NCI-H1048 (cell line): ENCODE measurements around the gene RPL31.

ENCODE experiments used
- DNase-seq: peaks from one replicate; lab custom pipeline; 2025; lab: John Stamatoyannopoulos, UW

RPL31 gene

DNA sequence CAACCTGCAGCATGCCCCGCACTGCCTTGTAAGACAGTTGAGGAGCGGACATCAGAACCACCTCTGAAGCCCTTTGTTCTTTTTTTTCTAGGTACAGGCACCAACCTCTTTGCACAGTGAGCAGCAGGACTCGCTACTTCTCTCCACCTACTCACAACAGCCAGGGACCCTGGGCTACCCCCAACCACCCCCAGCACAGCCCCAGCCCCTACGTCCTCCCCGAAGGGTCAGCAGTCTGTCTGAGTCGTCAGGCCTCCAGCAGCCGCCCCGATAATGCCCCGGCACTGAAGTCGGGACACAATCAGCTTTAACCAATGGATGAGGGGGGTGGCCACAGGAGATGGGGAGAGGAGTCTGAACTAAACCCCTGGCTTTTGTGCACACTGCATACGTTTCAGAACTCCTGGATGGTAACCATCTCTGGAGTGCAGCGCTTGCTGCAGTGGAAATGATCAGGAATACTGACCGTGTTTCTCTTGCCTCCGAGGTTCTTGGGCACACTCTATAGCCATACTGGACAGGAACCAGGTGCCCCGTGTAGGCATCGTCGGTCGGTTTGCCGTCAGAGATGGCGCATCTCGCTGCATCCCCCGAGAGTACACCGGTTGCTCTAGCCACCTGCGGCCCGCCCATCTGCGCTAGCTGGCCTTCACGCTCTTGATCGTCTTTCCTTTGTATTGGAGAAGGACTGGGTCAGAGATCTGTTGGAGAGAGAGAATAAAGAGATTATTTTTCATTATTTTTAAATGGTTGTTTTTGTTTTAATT lies 6.6 kb upstream of the RPL31 start:
- DNase-seq: no peak

- DNase-seq: no peak
Measured at GRCh38 chr2:100997509-100998234, 4.4 kb upstream of the RPL31 start.

DNA sequence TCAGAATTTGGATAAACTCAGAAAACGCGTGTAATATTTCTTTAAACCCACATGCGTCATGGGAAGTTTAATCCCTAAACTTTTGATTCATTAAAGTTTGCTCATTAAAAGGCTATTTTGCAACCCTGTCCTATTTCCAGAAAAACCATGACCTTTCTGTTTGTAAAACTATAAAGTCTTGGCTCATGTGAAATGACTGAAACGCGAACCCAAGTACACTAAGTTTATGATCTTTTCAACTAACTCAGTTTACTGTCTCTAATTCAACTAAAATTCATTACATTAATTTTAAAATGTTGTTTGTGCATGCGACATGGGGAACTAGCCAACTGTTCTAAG lies 3.9 kb upstream of the RPL31 start:
- no peak for DNase-seq

- DNase-seq: no peak
Measured at GRCh38 chr2:100999995-101000394, 2.1 kb upstream of the RPL31 start.

- DNase-seq: no peak
Measured at GRCh38 chr2:101002562-101003277, 631 bp downstream of the RPL31 start.

DNA sequence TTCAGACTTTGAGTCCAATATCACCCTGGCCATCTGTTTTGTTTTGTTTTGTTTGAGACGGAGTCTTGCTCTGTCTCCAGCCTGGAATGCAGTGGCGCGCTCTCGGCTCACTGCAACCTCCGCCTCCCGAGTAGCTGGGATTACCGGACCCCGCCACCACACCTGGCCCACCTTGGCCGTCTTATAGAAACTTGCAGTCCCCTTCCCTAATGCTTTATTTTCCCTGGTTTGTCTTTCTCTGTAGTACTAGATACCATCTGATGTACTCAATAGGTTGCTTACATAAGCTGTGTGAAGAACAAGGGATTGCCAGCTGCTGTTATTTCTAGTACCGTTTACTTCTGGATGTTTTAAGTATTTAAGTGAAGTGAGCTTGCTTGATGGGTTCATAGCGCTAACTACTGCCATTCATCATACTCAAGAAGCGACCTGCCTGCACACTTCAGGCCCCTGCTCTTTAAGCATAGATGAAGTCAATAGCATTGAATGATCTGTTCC lies 1.2 kb downstream of the RPL31 start:
- DNase-seq: no peak

DNA sequence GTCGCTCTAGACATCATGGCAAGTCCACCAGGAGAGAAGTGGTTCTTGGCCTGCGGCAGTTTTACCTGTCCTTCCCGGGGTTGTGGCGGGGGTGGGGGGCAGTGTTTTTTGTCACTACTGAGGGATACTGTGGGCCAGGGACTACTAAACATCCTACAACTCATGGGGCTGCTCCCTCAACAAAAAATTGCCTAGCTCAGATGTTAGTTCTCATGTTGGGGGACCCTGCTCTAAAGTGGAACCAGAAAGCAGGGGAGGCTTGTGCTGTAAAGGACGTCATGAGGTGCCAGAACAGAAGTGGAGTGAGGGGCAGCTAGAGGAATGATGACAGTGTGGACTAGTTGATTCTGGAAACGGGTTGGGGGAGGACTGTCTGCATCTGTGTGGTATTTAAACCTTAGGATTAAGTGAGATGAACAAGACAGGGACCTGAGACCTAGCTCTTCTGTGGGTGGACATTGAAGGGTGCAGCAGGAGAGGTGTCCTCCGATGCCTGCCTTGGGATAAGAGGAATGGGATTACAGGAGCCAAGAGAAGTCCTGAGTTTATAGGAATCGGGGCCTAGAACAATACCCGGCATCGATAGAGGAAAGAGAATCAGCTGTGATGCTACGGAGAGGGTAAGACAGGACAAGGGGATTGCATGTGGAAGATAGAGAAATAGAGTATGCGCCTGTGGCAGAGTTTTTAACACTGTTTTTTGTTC lies 2.7 kb downstream of the RPL31 start:
- DNase-seq: no peak

DNA sequence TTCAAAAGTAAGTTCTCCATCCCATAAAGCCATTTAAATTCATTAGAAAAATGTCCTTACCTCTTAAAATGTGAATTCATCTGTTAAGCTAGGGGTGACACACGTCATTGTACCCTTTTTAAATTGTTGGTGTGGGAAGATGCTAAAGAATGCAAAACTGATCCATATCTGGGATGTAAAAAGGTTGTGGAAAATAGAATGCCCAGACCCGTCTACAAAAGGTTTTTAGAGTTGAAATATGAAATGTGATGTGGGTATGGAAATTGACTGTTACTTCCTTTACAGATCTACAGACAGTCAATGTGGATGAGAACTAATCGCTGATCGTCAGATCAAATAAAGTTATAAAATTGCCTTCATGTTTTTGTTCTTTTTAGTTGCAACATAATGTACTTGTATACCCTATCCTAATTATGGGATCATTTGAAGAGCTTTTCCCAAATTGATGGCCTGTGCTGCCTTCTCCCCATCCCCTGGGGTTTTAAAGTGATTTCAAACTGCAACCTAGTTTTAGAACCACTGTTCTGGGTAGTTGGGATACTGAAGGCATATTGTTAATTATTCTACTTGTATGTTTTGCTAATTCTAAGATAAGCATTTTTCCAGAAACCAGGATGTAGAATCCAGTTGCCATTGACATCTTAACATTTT lies 4.1 kb downstream of the RPL31 start:
- no peak for DNase-seq

DNA sequence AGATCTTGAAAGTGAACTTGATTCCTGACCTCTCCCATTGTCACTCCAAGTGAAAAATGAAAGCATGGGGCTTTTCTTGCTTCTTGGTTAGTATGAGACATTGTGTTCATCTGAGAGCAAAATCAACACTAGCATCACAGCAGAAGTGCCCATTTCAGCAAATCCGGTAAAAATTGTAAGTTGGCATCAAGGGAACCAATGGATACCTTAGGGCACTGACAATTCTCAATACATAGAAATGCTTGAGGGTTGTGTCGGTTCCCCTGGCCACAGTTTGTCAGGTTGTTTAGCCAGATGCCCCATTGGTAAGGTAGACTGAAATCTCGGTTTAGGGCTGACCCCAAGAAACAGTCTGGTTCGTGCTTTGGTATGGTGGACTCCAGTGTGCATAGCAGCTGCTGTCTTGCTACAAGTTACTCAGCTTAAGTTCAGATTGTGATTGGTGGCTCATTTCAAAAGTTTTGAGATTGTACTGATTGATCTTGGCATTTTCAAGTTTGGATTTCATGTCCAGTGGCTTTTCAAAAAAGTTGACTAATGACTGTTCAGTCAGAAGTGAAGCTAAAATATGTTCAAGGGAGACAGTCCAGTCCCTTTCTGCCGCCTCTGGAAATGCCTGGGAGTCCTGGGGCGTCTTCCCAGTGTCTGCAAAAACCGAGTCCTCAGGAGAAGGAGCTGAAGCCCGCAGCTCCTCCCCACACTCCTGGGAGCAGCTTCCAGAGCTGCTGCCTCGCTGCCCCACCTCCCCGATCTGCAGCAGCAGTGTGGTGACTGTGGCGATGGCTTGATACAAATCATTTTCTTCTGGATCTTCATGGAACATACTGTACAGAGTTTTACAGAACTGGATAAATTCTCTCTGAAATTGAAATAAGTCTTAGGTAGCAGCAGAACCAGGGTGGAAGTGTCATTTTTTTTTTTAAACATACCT lies 5.6 kb downstream of the RPL31 start:
- no peak for DNase-seq

GRCh38 chr2:101011152-101011551 lies 9.1 kb downstream of the RPL31 start:
- DNase-seq: no peak

- DNase-seq: no peak
Measured at GRCh38 chr2:101012054-101012705, 10.1 kb downstream of the RPL31 start.

DNA sequence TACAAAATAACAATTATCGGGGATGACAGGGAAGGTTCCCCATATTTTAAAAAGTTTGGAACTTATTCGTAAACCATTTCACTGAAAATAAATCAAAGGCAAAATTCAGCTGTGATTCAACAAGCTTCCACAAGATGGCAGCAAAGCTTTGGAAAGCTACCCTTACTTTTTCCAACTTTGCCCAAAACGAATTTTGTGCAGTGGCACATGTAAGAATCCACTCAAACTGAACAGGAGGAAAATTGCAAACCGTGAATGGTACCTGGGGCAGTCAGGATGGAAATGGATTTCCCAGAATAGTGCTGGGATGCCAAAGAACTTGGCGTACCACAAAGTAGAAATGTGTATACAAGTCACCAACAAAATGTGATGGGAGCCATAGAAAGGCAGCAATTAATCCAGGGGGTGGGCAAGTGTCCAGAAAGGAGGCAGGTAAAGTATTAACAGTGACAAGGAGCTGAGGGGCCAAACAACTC lies 10.7 kb downstream of the RPL31 start:
- no peak for DNase-seq

GRCh38 chr2:101014264-101014857 lies 12.3 kb downstream of the RPL31 start:
- DNase-seq: no peak

DNA sequence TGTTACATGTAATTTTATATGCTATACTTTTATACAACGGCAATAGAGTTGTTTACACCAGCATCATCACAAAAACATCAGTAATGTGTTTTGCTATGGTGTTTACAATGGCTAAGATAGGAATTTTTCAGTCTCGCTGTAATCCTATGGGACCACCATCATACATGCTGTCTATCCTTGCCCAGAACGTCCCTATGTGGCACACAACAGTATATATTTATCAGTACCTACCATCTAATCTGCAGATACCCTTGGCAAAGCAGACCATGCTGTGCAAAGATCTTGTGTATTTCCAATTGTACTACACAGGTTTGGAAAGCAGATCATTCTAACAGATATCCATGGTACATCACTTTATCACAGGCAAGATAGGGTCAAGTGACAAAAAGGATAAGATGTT lies 15.3 kb downstream of the RPL31 start:
- DNase-seq: no peak

DNA sequence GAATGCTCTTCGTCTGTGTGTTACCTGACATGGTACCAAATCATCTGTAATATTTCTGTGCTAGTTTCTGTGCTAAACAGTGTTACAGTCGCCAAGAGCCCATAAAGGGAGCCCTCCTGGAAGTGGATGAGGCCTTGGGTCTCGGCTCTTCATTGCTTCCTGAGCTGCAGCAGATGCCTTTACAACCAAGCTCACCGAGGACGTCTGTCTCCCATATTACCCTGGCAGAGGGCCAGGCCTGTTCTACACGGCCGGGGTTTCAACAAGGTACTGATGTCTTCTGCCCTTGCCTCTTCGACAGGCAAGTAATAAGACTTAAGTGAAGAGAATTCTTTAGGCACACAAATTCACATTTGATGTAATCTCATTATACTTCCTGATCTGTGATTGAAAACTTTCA lies 16.8 kb downstream of the RPL31 start:
- DNase-seq: no peak

DNA sequence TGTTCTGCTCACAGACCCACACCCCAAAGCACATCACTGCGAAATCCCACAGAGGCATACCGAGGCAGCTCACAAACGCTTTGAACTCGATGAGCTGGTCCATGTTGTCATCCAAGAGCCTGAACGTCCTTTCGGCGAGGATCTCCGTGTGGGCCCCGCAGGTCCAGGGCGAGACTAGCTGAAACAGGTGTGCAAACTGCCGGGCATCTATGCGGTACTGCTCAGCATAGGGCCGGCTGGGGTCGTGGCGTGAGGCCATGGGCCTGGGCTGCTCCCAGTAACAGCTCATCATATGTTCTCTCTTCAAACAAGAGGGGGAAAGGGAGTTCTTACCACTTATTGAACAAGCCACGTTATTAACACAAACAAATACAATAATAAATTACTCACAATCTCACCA lies 20.1 kb downstream of the RPL31 start:
- DNase-seq: no peak

DNA sequence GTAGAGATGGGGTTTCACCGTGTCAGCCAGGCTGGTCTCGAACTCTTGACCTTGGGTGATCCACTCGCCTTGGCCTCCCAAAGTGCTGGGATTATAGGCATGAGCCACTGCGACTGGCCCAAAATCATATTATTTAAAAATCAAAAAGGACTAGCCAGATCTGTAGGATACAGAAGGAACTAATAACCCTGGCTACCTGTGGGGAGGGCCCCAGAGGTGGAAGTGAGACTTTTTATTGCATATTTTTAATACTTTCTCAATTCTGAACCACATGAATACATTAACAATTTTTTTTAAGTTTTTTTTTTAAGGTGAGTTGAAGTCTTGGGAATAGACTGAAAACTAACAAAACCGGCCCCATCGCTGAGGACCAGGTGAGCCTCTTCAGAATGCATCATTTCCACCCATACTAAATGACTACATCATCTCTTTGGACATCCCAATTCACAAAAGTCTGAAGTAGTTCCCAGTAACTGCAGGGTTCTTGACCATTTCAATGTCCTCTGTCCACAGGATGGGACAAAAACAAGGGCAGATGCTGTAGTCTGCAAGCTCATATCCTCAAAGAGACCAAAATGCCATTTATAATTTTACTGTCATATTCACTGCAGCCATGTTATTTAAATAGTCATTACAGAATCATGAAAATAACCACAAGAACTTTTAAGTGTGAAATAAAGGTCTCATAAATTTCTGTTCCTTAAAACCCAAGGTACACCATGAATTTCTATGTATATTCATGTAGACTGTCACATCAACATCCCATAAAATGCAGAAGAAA lies 21.4 kb downstream of the RPL31 start:
- DNase-seq: no peak

GRCh38 chr2:101025561-101025960 lies 23.5 kb downstream of the RPL31 start:
- DNase-seq: no peak

- DNase-seq: no peak
Measured at GRCh38 chr2:101026253-101026701, 24.2 kb downstream of the RPL31 start.
